HEK293T (cell line): ENCODE results near the gene CMTM5.

Experiments
- ARNT ChIP-seq: fragments of 450-650 bp; IDR thresholded peaks from 2 replicates; pipeline ENCODE4 v1.6.1; 2017; ENCODE audit warnings: mild to moderate bottlenecking
- ELF4 ChIP-seq: fragments of 450-650 bp; IDR thresholded peaks from 2 replicates; pipeline ENCODE4 v1.6.1; 2017; ENCODE audit warnings: antibody characterized with exemption
- L3MBTL2 ChIP-seq: fragments of 450-650 bp; conservative IDR thresholded peaks from 2 replicates; pipeline ENCODE4 v1.6.1; 2016; ENCODE audit warnings: mild to moderate bottlenecking
- ZNF384 ChIP-seq: fragments of 450-650 bp; IDR thresholded peaks from 2 replicates; pipeline ENCODE4 v1.6.1; 2016

- TF ChIP-seq ELF4 (no peak), ZNF384 (no peak), ARNT (no peak), L3MBTL2 (no peak)
These were observed 24.4 kb downstream of the CMTM5 start for GRCh38 chr14:23401291-23401690.
